ENCODE measurements around the gene LYZ.

LYZ gene

GRCh38 chr12:69385038-69385437, 36.9 kb downstream of the LYZ start:
- no peak for DNase-seq (ENCODE audit: low read depth)
- H3K4me3 ChIP-seq (ENCODE audit: low read depth, low read length), result no peak overlapping the region
- no peak for TF ChIP-seq CTCF (conservative IDR thresholded peaks at IDR 0.05; ENCODE audit: low read depth, low read length)

- DNase-seq (ENCODE audit: low read depth), result no peak
- no peak overlapping the region for H3K4me3 ChIP-seq (ENCODE audit: low read depth, low read length)
- no peak for TF ChIP-seq CTCF (conservative IDR thresholded peaks at IDR 0.05; ENCODE audit: low read depth, low read length)
Measured at GRCh38 chr12:69386921-69387320, 38.7 kb downstream of the LYZ start.

- H3K4me3 ChIP-seq (ENCODE audit: low read depth, low read length), result no peak overlapping the region
- TF ChIP-seq CTCF (conservative IDR thresholded peaks at IDR 0.05; ENCODE audit: low read depth, low read length), result peak; percentile 65
- DNase-seq (ENCODE audit: low read depth), result peak; percentile 89
Measured at GRCh38 chr12:69388371-69388770, 40.2 kb downstream of the LYZ start.

- H3K4me3 ChIP-seq (ENCODE audit: low read depth, low read length), result no peak overlapping the region
- TF ChIP-seq CTCF (conservative IDR thresholded peaks at IDR 0.05; ENCODE audit: low read depth, low read length), result no peak
- DNase-seq (ENCODE audit: low read depth), result peak; percentile 88
Measured at GRCh38 chr12:69389831-69390230, 41.6 kb downstream of the LYZ start.

GRCh38 chr12:69392179-69392928, 44.2 kb downstream of the LYZ start:
- no peak for DNase-seq (ENCODE audit: low read depth)
- no peak for TF ChIP-seq CTCF (conservative IDR thresholded peaks at IDR 0.05; ENCODE audit: low read depth, low read length)
- no peak overlapping the region for H3K4me3 ChIP-seq (ENCODE audit: low read depth, low read length)

- no peak overlapping the region for H3K4me3 ChIP-seq (ENCODE audit: low read depth, low read length)
- no peak for TF ChIP-seq CTCF (conservative IDR thresholded peaks at IDR 0.05; ENCODE audit: low read depth, low read length)
- no peak for DNase-seq (ENCODE audit: low read depth)
Measured at GRCh38 chr12:69396041-69396440, 47.9 kb downstream of the LYZ start.

GRCh38 chr12:69396963-69397362, 48.8 kb downstream of the LYZ start:
- no peak overlapping the region for H3K4me3 ChIP-seq (ENCODE audit: low read depth, low read length)
- DNase-seq (ENCODE audit: low read depth), result no peak
- no peak for TF ChIP-seq CTCF (conservative IDR thresholded peaks at IDR 0.05; ENCODE audit: low read depth, low read length)
